DND-41 (cell line): ENCODE data around the gene CSPG5.

Experiments used
- ATAC-seq: fragments of 200-7000 bp; cut with Tn5 transposase; 3 replicates; pipeline ENCODE4 v1.9.1; 2021; ENCODE audit warnings: low read depth; ENCODE audit not compliant: insufficient read depth
- DNase-seq: peaks from one replicate; pipeline ENCODE4 v3.0.0-alpha.2; 2020
- H2AFZ ChIP-seq: 2 replicates; pipeline ENCODE4 v1.6.0; 2012; ENCODE audit warnings: low read depth, low read length
- H3K27ac ChIP-seq: 2 replicates; pipeline ENCODE4 v1.5.1; 2012; ENCODE audit warnings: low read length, inconsistent platforms
- H3K27me3 ChIP-seq: fragments of 200-600 bp; sonication (generic); 2 replicates; pipeline ENCODE4 v1.6.0; 2012; ENCODE audit warnings: low read length, mild to moderate bottlenecking, inconsistent platforms; ENCODE audit not compliant: insufficient read depth, poor library complexity
- H3K36me3 ChIP-seq: 2 replicates; pipeline ENCODE4 v1.5.1; 2012; ENCODE audit warnings: low read length, inconsistent platforms; ENCODE audit not compliant: insufficient read depth
- H3K4me1 ChIP-seq: 2 replicates; pipeline ENCODE4 v1.5.1; 2012; ENCODE audit warnings: mild to moderate bottlenecking, low read length; ENCODE audit not compliant: insufficient read depth
- H3K4me2 ChIP-seq: 2 replicates; pipeline ENCODE4 v1.6.0; 2012; ENCODE audit warnings: mild to moderate bottlenecking, moderate library complexity, low read length, inconsistent platforms; ENCODE audit not compliant: insufficient read depth
- H3K4me3 ChIP-seq, 2 experiments: fragments of 200-600 bp in 1 of 2; shearing (Covaris generic) in 1 of 2; 2 replicates each; pipeline ENCODE4 v1.5.1; 2012 to 2016; ENCODE audit warnings: inconsistent platforms in 2 of 2, low read length in 2 of 2, mild to moderate bottlenecking in 2 of 2, low read depth in 1 of 2, moderate library complexity in 1 of 2
- H3K79me2 ChIP-seq: 2 replicates; pipeline ENCODE4 v1.6.0; 2012; ENCODE audit warnings: low read length, inconsistent platforms; ENCODE audit not compliant: insufficient read depth
- H3K9ac ChIP-seq: 2 replicates; pipeline ENCODE4 v1.6.0; 2012; ENCODE audit warnings: low read depth, mild to moderate bottlenecking, inconsistent platforms, low read length, moderate library complexity
- H3K9me3 ChIP-seq: 2 replicates; pipeline ENCODE4 v1.5.1; 2012; ENCODE audit warnings: low read length, moderate library complexity, mild to moderate bottlenecking, inconsistent platforms; ENCODE audit not compliant: insufficient read depth, severe bottlenecking
- H4K20me1 ChIP-seq: 2 replicates; pipeline ENCODE4 v1.6.0; 2012; ENCODE audit warnings: low read length; ENCODE audit not compliant: insufficient read depth
- CTCF ChIP-seq: IDR thresholded peaks from 2 replicates; pipeline ENCODE4 v1.5.1; 2012; ENCODE audit warnings: borderline replicate concordance, low read length, moderate library complexity, mild to moderate bottlenecking; ENCODE audit not compliant: poor library complexity, severe bottlenecking; ENCODE audit errors: extremely low read depth
- EZH2 ChIP-seq: IDR thresholded peaks from 3 replicates; pipeline ENCODE4 v1.6.1; 2012; ENCODE audit warnings: borderline replicate concordance, low read depth, mild to moderate bottlenecking, moderate library complexity, low read length, inconsistent platforms; ENCODE audit not compliant: severe bottlenecking

Gene CSPG5

DNA sequence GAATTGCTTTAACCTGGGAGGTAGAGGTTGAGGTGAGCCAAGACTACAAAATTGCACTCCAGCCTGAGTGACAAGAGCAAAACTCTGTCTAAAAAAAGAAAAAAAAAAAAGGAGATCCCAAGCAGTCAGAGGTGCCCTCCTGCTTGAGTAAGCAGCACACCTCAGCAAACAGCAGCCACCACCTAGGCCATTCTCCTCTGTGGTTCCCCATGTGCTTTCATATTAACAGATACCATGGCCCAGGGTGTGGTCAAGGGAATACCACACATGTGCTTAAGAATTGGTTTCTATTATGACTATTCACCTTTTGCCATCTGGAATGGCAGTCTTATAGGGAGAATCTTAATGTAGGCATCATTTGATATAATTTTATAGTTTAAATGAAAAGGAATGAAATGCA, 24.7 kb upstream of the CSPG5 start:
- TF ChIP-seq CTCF (no peak), EZH2 (no peak)
- ATAC-seq = no peak
- peaks cover 10% of the 10 kb centered on the region; the same call in 1 of the 2 replicates for H3K79me2 ChIP-seq
- no peaks in the 10 kb centered on the region for H3K4me1 ChIP-seq
- no peak overlapping the region for H3K4me3 ChIP-seq
- H3K9me3 ChIP-seq = no peaks in the 10 kb centered on the region
- H3K4me2 ChIP-seq = no peak overlapping the region
- 0 out of 2 replicates have a peak, but pooled peaks cover 6% of the 10 kb centered on the region for H4K20me1 ChIP-seq
- H3K9ac ChIP-seq = no peak overlapping the region
- H3K27me3 ChIP-seq = no peaks in the 10 kb centered on the region
- DNase-seq = no peak
- H3K27ac ChIP-seq = no peak overlapping the region
- no peak overlapping the region for H2AFZ ChIP-seq
- peaks cover 93% of the 10 kb centered on the region for H3K36me3 ChIP-seq

GRCh38 chr3:47601281-47601680, 22.6 kb upstream of the CSPG5 start:
- H3K9me3 ChIP-seq = no peaks in the 10 kb centered on the region
- peaks cover 8% of the 10 kb centered on the region; the same call in 1 of the 2 replicates for H4K20me1 ChIP-seq
- H3K27me3 ChIP-seq = no peaks in the 10 kb centered on the region
- H3K4me1 ChIP-seq = no peaks in the 10 kb centered on the region
- H3K9ac ChIP-seq = no peak overlapping the region
- peaks cover 13% of the 10 kb centered on the region for H3K79me2 ChIP-seq
- H3K36me3 ChIP-seq = peaks cover 84% of the 10 kb centered on the region
- no peak for TF ChIP-seq EZH2
- TF ChIP-seq CTCF = no peak
- H2AFZ ChIP-seq = no peak overlapping the region
- no peak for ATAC-seq
- H3K27ac ChIP-seq = no peak overlapping the region
- no peak overlapping the region for H3K4me2 ChIP-seq
- no peak for DNase-seq
- H3K4me3 ChIP-seq = no peak overlapping the region

GRCh38 chr3:47594792-47595191, 16.1 kb upstream of the CSPG5 start:
- Histone ChIP-seq H3K9ac (no peak overlapping the region), H3K9me3 (no peaks in the 10 kb centered on the region), H3K4me1 (no peaks in the 10 kb centered on the region), H3K4me3 (no peak overlapping the region), H3K79me2 (peaks cover 3% of the 10 kb centered on the region), H2AFZ (no peak overlapping the region), H3K4me2 (no peak overlapping the region), H3K36me3 (peaks cover 73% of the 10 kb centered on the region), H3K27ac (no peak overlapping the region), H3K27me3 (no peaks in the 10 kb centered on the region), H4K20me1 (peaks cover 9% of the 10 kb centered on the region; the same call in 1 of the 2 replicates)
- ATAC-seq = no peak
- TF ChIP-seq EZH2 (no peak), CTCF (no peak)
- DNase-seq = no peak
